Activated T-cell treated with anti-CD3 and anti-CD28 coated beads, Interleukin-2, amount 50 U/mL, for 4 hours (primary cell): ENCODE results near the gene WDR27. TPM values are rescaled to one million over a fixed set of nuclear protein-coding genes. Genes with fewer than 3 reads are reported as not detected.

Source experiments
- ATAC-seq, 2 donors: fragments of 200-7000 bp; cut with Tn5 transposase; one replicate each; pipeline ENCODE4 v1.10.0; 2021
- DNase-seq: peaks from one replicate; pipeline ENCODE4 v3.0.0-alpha.2; 2020
- H3K27me3 Mint-ChIP-seq: one replicate; pipeline ENCODE4 v1.8.0; 2021; ENCODE audit warnings: low read depth, mixed read lengths
- H3K36me3 Mint-ChIP-seq: one replicate; pipeline ENCODE4 v1.8.0; 2022; ENCODE audit warnings: mixed read lengths; ENCODE audit not compliant: insufficient read depth
- H3K4me1 Mint-ChIP-seq: one replicate; pipeline ENCODE4 v1.8.0; 2021; ENCODE audit warnings: low read depth, mixed read lengths
- H3K4me3 Mint-ChIP-seq: one replicate; pipeline ENCODE4 v1.8.0; 2021; ENCODE audit warnings: mild to moderate bottlenecking, moderate library complexity, mixed read lengths
- H3K9me3 Mint-ChIP-seq: one replicate; pipeline ENCODE4 v1.8.0; 2021; ENCODE audit warnings: mixed read lengths
- total RNA-seq, 3 donors: library from RNA; stranded (reverse); gene quantifications; one replicate each; pipeline ENCODE4 v1.2.1, GENCODE V29; 2021

Gene WDR27
- total RNA-seq, 3 donors from 2014 or later, result 11.9 to 14.4 (median 13.4) TPM

- peaks cover 2% of the 10 kb centered on the region for H3K36me3 Mint-ChIP-seq
- H3K4me3 Mint-ChIP-seq, result no peak overlapping the region
- ATAC-seq (no peak), DNase-seq (no peak)
- peaks cover 12% of the 10 kb centered on the region for H3K27me3 Mint-ChIP-seq
- H3K4me1 Mint-ChIP-seq, result no peaks in the 10 kb centered on the region
- peaks cover 22% of the 10 kb centered on the region for H3K9me3 Mint-ChIP-seq
These were observed 290.1 kb downstream of the WDR27 start for GRCh38 chr6:169411722-169412121.

GRCh38 chr6:169411296-169411695, 290.5 kb downstream of the WDR27 start:
- peaks cover 12% of the 10 kb centered on the region for H3K27me3 Mint-ChIP-seq
- DNase-seq (no peak), ATAC-seq (no peak)
- peaks cover 22% of the 10 kb centered on the region for H3K9me3 Mint-ChIP-seq
- no peaks in the 10 kb centered on the region for H3K4me1 Mint-ChIP-seq
- H3K36me3 Mint-ChIP-seq, result peaks cover 2% of the 10 kb centered on the region
- H3K4me3 Mint-ChIP-seq, result no peak overlapping the region

GRCh38 chr6:169409742-169410312, 292.0 kb downstream of the WDR27 start:
- Mint-ChIP-seq H3K36me3 (no peaks in the 10 kb centered on the region), H3K4me3 (no peak overlapping the region), H3K27me3 (peaks cover 17% of the 10 kb centered on the region), H3K4me1 (no peaks in the 10 kb centered on the region), H3K9me3 (peaks cover 12% of the 10 kb centered on the region)
- ATAC-seq, result no peak
- DNase-seq, result no peak

GRCh38 chr6:169407325-169407724, 294.5 kb downstream of the WDR27 start:
- Mint-ChIP-seq H3K27me3 (peaks cover 16% of the 10 kb centered on the region), H3K9me3 (no peaks in the 10 kb centered on the region), H3K36me3 (no peaks in the 10 kb centered on the region), H3K4me1 (no peaks in the 10 kb centered on the region), H3K4me3 (no peak overlapping the region)
- no peak for DNase-seq
- no peak for ATAC-seq

Other genes with a start within 250 kb of the WDR27 start
- 10 to 100 TPM; 31.2 to 32.0 (median 31.4) TPM for gene C6orf120, start 97 bp upstream of the WDR27 start, total RNA-seq
- gene PHF10, start 22.5 kb upstream of the WDR27 start, total RNA-seq, result 10 to 100 TPM; 49.6 to 58.7 (median 53.8) TPM
- gene DYNLT2, start 49.5 kb upstream of the WDR27 start, total RNA-seq, result 1 to 10 TPM in 2 of 3 donors, under 1 TPM in 1; 0.95 to 1.7 (median 1.6) TPM
- 10 to 100 TPM; 19.2 to 26.0 (median 22.4) TPM for gene ERMARD, start 49.6 kb upstream of the WDR27 start, total RNA-seq